Right atrium auricular region (tissue), 2 donors: ENCODE measurements around the gene HS6ST3. TPM values are rescaled to one million over a fixed set of nuclear protein-coding genes. Genes with fewer than 3 reads are reported as not detected.

Experiments
- DNase-seq: peaks from one replicate; pipeline ENCODE4 v3.0.0-alpha.2; 2019; ENCODE audit warnings: low spot score
- H3K27ac ChIP-seq, 2 donors: fragments of 200-600 bp; sonication (generic); 1 replicate in 1 of 2; 2 replicates in 1 of 2; pipeline ENCODE4 v1.5.1; 2016 to 2019
- H3K27me3 ChIP-seq, 2 donors: fragments of 200-600 bp; sonication (generic); one replicate each; pipeline versions ENCODE4 v1.5.1 to v1.6.0; 2017 to 2019
- H3K36me3 ChIP-seq: fragments of 200-600 bp; sonication (generic); one replicate; pipeline ENCODE4 v1.5.1; 2016
- H3K4me1 ChIP-seq, 2 donors: fragments of 200-600 bp; sonication (generic); one replicate each; pipeline versions ENCODE4 v1.5.1 to v1.6.0; 2017 to 2019
- H3K4me3 ChIP-seq, 2 donors: fragments of 200-600 bp; sonication (generic); 1 replicate in 1 of 2; 2 replicates in 1 of 2; pipeline ENCODE4 v1.5.1; 2017 to 2019; ENCODE audit warnings: mild to moderate bottlenecking in 1 of 2, moderate library complexity in 1 of 2
- H3K9me3 ChIP-seq, 2 donors: fragments of 200-600 bp; sonication (generic); one replicate each; pipeline ENCODE4 v1.5.1; 2019
- CTCF ChIP-seq, 2 donors: fragments of 200-600 bp; sonication (generic); IDR thresholded peaks; one replicate each; pipeline ENCODE4 v1.5.1; 2019; ENCODE audit warnings: antibody characterized with exemption in 2 of 2
- total RNA-seq, 2 donors: library from RNA; depleted of rRNA; stranded (reverse); fragments of >200 nt; gene quantifications; one replicate each; pipeline ENCODE4 v1.1.0, GENCODE V29; 2016

The HS6ST3 gene
- total RNA-seq, 2 donors from 2014 or later: 0.59 to 3.1 TPM

- no peak for DNase-seq
- no peaks in the 10 kb centered on the region for H3K27me3 ChIP-seq
- H3K36me3 ChIP-seq: no peaks in the 10 kb centered on the region
- H3K27ac ChIP-seq: peak overlapping the region; percentile 87 to 91
- peak overlapping the region; percentile 97 to 98 for H3K4me3 ChIP-seq
- no peak for TF ChIP-seq CTCF (IDR thresholded peaks at IDR 0.05)
- no peaks in the 10 kb centered on the region for H3K9me3 ChIP-seq
- peaks cover 0 to 10% of the 10 kb centered on the region in 2 donors for H3K4me1 ChIP-seq
Observed at GRCh38 chr13:96052656-96053002, 37.3 kb upstream of the HS6ST3 start.

DNA sequence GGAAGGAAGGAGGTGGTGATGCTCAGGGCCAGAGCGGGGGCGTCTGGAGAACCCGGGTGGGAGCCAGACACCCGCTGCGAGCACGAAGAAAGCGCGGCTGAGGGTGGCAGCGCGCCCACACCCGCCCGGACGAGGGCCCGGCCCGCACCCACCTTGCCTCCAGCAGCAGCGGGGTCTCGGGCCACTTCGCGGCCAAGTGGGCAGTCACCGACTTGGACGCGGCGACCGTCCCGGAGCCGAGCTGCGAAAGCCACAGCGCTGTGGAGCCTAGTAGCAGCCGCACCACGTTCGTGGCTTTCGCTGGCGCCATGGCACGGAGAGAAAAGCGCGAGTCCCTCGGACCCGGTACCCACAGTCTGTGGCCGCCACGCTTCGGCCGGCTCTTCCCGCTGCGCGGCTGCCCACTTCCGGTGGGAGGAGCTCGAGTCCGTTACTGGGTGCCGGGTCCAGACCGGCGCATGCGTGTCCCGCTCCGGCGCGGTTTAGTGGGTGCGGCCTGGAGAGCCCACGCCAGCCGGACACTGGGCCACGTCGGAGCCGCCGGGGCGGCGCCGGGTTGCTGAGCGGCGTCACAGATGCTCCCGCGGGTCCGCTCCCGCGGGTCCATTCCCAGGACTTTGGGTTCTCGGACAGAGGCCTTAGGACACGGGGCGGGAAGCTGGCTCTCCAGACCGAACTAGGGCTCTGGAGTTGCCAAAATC lies 36.8 kb upstream of the HS6ST3 start, which contains the start of gene UGGT2:
Gene UGGT2, minus strand, starts transcription at position 399 of the 701 bp plus-strand sequence. Its CDS starts 89 bp downstream, at position 310.
- peak in 1 of 2 donors; percentile 51 for TF ChIP-seq CTCF (IDR thresholded peaks at IDR 0.05)
- H3K36me3 ChIP-seq: no peaks in the 10 kb centered on the region
- H3K4me1 ChIP-seq: peaks cover 0 to 10% of the 10 kb centered on the region in 2 donors
- no peaks in the 10 kb centered on the region for H3K27me3 ChIP-seq
- no peaks in the 10 kb centered on the region for H3K9me3 ChIP-seq
- H3K4me3 ChIP-seq: peak within 1 kb of the TSS; percentile 97 to 98
- peak; percentile 96 for DNase-seq
- H3K27ac ChIP-seq: peak within 1 kb of the TSS; percentile 87 to 91

- no peak overlapping the region for H3K27ac ChIP-seq
- no peak for TF ChIP-seq CTCF (IDR thresholded peaks at IDR 0.05)
- no peak overlapping the region for H3K4me3 ChIP-seq
- H3K9me3 ChIP-seq: no peaks in the 10 kb centered on the region
- H3K36me3 ChIP-seq: no peaks in the 10 kb centered on the region
- DNase-seq: no peak
- no peaks in the 10 kb centered on the region for H3K4me1 ChIP-seq
- H3K27me3 ChIP-seq: no peaks in the 10 kb centered on the region
Observed at GRCh38 chr13:96065849-96066248, 24.1 kb upstream of the HS6ST3 start.

- DNase-seq: no peak
- Histone ChIP-seq H3K27ac (no peak overlapping the region), H3K36me3 (no peaks in the 10 kb centered on the region), H3K4me3 (no peak overlapping the region), H3K4me1 (no peaks in the 10 kb centered on the region), H3K27me3 (no peaks in the 10 kb centered on the region), H3K9me3 (no peaks in the 10 kb centered on the region)
- no peak for TF ChIP-seq CTCF (IDR thresholded peaks at IDR 0.05)
Observed at GRCh38 chr13:96068729-96069128, 21.2 kb upstream of the HS6ST3 start.

DNA sequence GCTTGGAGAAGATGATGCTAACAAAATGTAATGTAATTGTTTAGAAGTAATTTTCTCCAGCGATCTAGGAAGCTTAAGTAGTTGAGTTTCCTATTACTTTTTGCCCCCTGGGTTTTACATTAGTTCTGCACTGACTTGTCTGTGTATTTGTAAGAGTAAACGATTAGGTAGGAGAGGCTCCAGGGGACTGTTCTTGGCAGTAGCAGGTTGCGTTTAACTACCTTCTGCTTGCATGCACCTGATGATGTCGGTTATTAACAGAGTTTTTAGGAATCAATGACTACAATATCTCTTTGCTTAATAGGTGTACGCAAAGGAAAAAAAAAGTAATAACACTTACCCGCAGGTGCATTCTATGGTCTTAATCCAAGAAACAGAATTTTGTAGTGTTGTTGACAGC lies 18.4 kb upstream of the HS6ST3 start:
- Histone ChIP-seq H3K4me3 (no peak overlapping the region), H3K9me3 (no peaks in the 10 kb centered on the region), H3K4me1 (no peaks in the 10 kb centered on the region), H3K27ac (no peak overlapping the region), H3K36me3 (no peaks in the 10 kb centered on the region), H3K27me3 (no peaks in the 10 kb centered on the region)
- no peak for TF ChIP-seq CTCF (IDR thresholded peaks at IDR 0.05)
- DNase-seq: no peak

GRCh38 chr13:96072392-96072791 lies 17.5 kb upstream of the HS6ST3 start:
- no peaks in the 10 kb centered on the region for H3K4me1 ChIP-seq
- no peak for DNase-seq
- H3K27me3 ChIP-seq: no peaks in the 10 kb centered on the region
- no peak overlapping the region for H3K4me3 ChIP-seq
- no peak overlapping the region for H3K27ac ChIP-seq
- TF ChIP-seq CTCF (IDR thresholded peaks at IDR 0.05): no peak
- no peaks in the 10 kb centered on the region for H3K36me3 ChIP-seq
- H3K9me3 ChIP-seq: no peaks in the 10 kb centered on the region
